K562 (cell line): Measurements from ENCODE around the gene TMEM184A. TPM values are rescaled to one million over a fixed set of nuclear protein-coding genes. Genes with fewer than 3 reads are reported as not detected.

ENCODE experiments used
- CHD4 ChIP-seq: fragments of 200-600 bp; sonication (generic); IDR thresholded peaks from 3 replicates; pipeline ENCODE4 v1.6.1; 2012; ENCODE audit warnings: low read depth, mild to moderate bottlenecking, mixed read lengths, low read length, inconsistent platforms; ENCODE audit not compliant: insufficient read depth, insufficient replicate concordance, poor library complexity, severe bottlenecking
- E2F1 ChIP-seq: sonication (generic); formaldehyde crosslinking; IDR thresholded peaks from 2 replicates; pipeline ENCODE4 v1.8.1; 2023; ENCODE audit warnings: mild to moderate bottlenecking, missing genetic modification reagents, moderate library complexity
- HCFC1 ChIP-seq: IDR thresholded peaks from 2 replicates; pipeline ENCODE4 v1.6.1; 2012; ENCODE audit warnings: low read depth, low read length, improper control_type of control experiment
- HDGF ChIP-seq: fragments of 450-650 bp; IDR thresholded peaks from 2 replicates; pipeline ENCODE4 v1.6.1; 2016
- JUND ChIP-seq, 2 experiments: IDR thresholded peaks; 2 replicates in 1 of 2; 3 replicates in 1 of 2; pipeline ENCODE4 v1.6.1; 2011; ENCODE audit warnings: borderline replicate concordance in 2 of 2, low read depth in 2 of 2, low read length in 2 of 2, improper control_type of control experiment in 1 of 2, missing biosample characterization in 1 of 2, missing genetic modification characterization in 1 of 2, missing genetic modification reagents in 1 of 2
- RBM34 ChIP-seq: fragments of 200-400 bp; formaldehyde crosslinking; IDR thresholded peaks from 2 replicates; pipeline ENCODE4 v1.6.1; 2018; ENCODE audit warnings: low read length, borderline replicate concordance; ENCODE audit not compliant: insufficient read depth
- SAFB2 ChIP-seq: fragments of 200-400 bp; formaldehyde crosslinking; IDR thresholded peaks from 2 replicates; pipeline ENCODE4 v1.6.1; 2018; ENCODE audit warnings: borderline replicate concordance, low read length, low read depth, moderate library complexity; ENCODE audit not compliant: severe bottlenecking
- XRCC4 ChIP-seq: IDR thresholded peaks from one replicate; pipeline ENCODE4 v1.6.1; 2011; ENCODE audit not compliant: insufficient read depth, insufficient read length; ENCODE audit errors: extremely low read depth
- ZC3H8 ChIP-seq: fragments of 450-650 bp; IDR thresholded peaks from 2 replicates; pipeline ENCODE4 v1.6.1; 2017
- ZNF766 ChIP-seq: fragments of 200-800 bp; sonication (Bioruptor generic); conservative IDR thresholded peaks from 2 replicates; pipeline ENCODE4 v1.6.1; 2016; ENCODE audit warnings: missing genetic modification characterization, missing compliant biosample characterization
- ZSCAN29 ChIP-seq: fragments of 450-650 bp; IDR thresholded peaks from 2 replicates; pipeline ENCODE4 v1.6.1; 2017
- polyA plus RNA-seq, 8 experiments: library from polyadenylated mRNA; depleted of rRNA in 4 of 8; stranded (reverse) in 5 of 8; unstranded in 3 of 8; fragments of >200 nt; fragmentation: Nextera tagmentation in 2 of 8; fragmentation: Illumina TruSeq in 1 of 8; extraction: Ambion mirVana in 2 of 8; extraction: Trizol in 1 of 8; gene quantifications; 2 replicates each; pipeline versions ENCODE4 v1.2.1 to v1.2.3, GENCODE V29; 2011 to 2014; ENCODE audit warnings: inconsistent platforms in 1 of 8, missing spikeins in 1 of 8
- total RNA-seq, 7 experiments: library from RNA; depleted of rRNA in 6 of 7; stranded (reverse); fragments of >200 nt in 6 of 7; fragmentation: Illumina TruSeq in 2 of 7; extraction: Trizol in 2 of 7; gene quantifications; 2 replicates each; pipeline versions ENCODE4 v1.2.1 to v1.2.3, GENCODE V29; 2011 to 2021; ENCODE audit warnings: low replicate concordance in 1 of 7
- TF ChIP-seq, protein P1 (sequence below): fragments of 250-450 bp; sonication (Bioruptor Pico); IDR thresholded peaks from 2 replicates; pipeline ENCODE4 v1.5.0; 2022; ENCODE audit warnings: mild to moderate bottlenecking
- TF ChIP-seq, protein P2 (sequence below), 2 experiments: fragments of 450-650 bp; IDR thresholded peaks; 2 replicates each; pipeline ENCODE4 v1.6.1; 2016; ENCODE audit warnings: mild to moderate bottlenecking in 2 of 2, borderline replicate concordance in 1 of 2, low read depth in 1 of 2, moderate library complexity in 1 of 2

The TMEM184A gene
- total and polyA plus RNA-seq, 9 of the 15 experiments (the other 6 are each of a cell fraction or from before 2014, with no cell fraction given): 0.10 to 0.18 (median 0.11) TPM; not detected in 6

GRCh38 chr7:1569833-1570632, 14.0 kb upstream of the TMEM184A start, which contains the start of gene PSMG3 (continued):
- TF ChIP-seq, protein P1, sequence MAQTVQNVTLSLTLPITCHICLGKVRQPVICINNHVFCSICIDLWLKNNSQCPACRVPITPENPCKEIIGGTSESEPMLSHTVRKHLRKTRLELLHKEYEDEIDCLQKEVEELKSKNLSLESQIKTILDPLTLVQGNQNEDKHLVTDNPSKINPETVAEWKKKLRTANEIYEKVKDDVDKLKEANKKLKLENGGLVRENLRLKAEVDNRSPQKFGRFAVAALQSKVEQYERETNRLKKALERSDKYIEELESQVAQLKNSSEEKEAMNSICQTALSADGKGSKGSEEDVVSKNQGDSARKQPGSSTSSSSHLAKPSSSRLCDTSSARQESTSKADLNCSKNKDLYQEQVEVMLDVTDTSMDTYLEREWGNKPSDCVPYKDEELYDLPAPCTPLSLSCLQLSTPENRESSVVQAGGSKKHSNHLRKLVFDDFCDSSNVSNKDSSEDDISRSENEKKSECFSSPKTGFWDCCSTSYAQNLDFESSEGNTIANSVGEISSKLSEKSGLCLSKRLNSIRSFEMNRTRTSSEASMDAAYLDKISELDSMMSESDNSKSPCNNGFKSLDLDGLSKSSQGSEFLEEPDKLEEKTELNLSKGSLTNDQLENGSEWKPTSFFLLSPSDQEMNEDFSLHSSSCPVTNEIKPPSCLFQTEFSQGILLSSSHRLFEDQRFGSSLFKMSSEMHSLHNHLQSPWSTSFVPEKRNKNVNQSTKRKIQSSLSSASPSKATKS (CRISPR knock-in tag): no peak
- no peak for TF ChIP-seq RBM34
- no peak for TF ChIP-seq XRCC4
- no peak for TF ChIP-seq HDGF
- no peak for TF ChIP-seq SAFB2
- TF ChIP-seq CHD4: no peak
- TF ChIP-seq, protein P2, sequence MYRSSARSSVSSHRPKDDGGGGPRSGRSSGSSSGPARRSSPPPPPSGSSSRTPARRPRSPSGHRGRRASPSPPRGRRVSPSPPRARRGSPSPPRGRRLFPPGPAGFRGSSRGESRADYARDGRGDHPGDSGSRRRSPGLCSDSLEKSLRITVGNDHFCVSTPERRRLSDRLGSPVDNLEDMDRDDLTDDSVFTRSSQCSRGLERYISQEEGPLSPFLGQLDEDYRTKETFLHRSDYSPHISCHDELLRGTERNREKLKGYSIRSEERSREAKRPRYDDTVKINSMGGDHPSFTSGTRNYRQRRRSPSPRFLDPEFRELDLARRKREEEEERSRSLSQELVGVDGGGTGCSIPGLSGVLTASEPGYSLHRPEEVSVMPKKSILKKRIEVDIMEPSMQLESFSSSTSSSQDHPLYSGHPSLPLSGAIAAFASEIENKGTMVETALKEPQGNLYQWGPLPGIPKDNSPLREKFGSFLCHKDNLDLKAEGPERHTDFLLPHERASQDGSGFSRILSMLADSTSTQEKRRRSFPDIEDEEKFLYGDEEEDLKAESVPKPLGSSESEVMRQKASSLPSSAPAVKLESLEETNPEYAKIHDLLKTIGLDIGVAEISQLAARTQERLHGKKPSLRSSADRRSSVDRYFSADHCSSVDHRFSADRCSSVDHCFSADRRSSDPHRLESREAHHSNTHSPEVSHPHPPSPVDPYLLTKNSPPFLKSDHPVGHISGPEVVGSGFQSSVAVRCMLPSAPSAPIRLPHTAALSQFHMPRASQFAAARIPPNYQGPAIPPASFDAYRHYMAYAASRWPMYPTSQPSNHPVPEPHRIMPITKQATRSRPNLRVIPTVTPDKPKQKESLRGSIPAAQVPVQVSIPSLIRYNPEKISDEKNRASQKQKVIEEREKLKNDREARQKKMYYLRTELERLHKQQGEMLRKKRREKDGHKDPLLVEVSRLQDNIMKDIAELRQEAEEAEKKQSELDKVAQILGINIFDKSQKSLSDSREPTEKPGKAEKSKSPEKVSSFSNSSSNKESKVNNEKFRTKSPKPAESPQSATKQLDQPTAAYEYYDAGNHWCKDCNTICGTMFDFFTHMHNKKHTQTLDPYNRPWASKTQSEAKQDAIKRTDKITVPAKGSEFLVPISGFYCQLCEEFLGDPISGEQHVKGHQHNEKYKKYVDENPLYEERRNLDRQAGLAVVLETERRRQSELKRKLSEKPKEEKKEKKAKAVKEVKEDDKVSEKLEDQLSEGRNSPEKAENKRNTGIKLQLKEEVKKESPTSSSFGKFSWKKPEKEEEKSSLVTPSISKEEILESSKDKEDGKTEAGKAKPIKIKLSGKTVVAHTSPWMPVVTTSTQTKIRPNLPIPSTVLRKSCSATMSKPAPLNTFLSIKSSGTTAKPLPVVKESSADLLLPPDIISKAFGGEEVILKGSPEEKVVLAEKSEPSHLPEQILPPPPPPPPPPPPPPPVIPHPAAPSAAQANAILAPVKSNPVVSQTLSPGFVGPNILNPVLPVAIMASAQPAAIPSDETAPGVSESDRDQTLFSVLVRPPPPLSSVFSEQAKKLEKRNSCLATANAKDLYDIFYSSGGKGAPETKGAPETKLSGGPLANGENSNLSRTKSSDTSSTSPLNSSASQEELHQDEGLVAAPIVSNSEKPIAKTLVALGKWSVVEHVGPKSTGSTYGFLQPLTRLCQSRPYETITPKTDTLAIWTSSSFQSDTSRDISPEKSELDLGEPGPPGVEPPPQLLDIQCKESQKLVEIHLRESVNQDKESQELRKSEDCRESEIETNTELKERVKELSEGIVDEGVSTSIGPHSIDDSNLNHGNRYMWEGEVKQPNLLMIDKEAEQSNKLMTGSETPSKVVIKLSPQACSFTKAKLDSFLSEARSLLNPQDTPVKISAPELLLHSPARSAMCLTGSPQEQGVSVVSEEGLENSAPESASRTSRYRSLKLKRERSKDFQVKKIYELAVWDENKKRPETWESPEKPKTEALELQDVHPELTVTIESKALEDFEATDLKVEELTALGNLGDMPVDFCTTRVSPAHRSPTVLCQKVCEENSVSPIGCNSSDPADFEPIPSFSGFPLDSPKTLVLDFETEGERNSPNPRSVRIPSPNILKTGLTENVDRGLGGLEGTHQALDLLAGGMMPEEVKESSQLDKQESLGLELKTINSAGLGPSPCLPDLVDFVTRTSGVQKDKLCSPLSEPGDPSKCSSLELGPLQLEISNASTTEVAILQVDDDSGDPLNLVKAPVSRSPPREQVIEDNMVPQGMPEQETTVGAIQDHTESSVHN (IDR thresholded peaks at IDR 0.05; ENCODE audit: borderline replicate concordance in 1 of 2, low read depth in 1 of 2): no peak
- no peak for TF ChIP-seq ZC3H8
- no peak for TF ChIP-seq ZNF766 (CRISPR knock-in tag)
- TF ChIP-seq E2F1 (CRISPR knock-in tag): no peak
- peak; percentile 56 for TF ChIP-seq JUND (IDR thresholded peaks at IDR 0.05; ENCODE audit: borderline replicate concordance, low read depth, low read length)
- TF ChIP-seq JUND (tag; IDR thresholded peaks at IDR 0.05; ENCODE audit: borderline replicate concordance, low read depth, low read length): no peak; the same call in 2 of the 3 replicates
- peak; percentile 83 for TF ChIP-seq HCFC1
- no peak for TF ChIP-seq ZSCAN29
